Activated T-helper 9 cell treated with anti-CD3 and anti-CD28 coated beads, Interleukin-2, amount 50 U/mL, for 16 hours (primary cell): Measurements from ENCODE around the gene UBE3C.
"Not testable (repeated sequence)": the region's sequence is repeated elsewhere in the genome, so short reads cannot be mapped to it uniquely, and the experiment has no call there.

ENCODE experiments used
- DNase-seq: peaks from one replicate; pipeline ENCODE4 v3.0.0-alpha.2; 2020; ENCODE audit warnings: low read depth

Gene UBE3C

GRCh38 chr7:157138424-157139110 lies at the start of gene UBE3C:
Gene UBE3C, plus strand, starts transcription at chr7:157138926. Its CDS starts 347 bp downstream, at chr7:157139273.
- peak; percentile 88 for DNase-seq

- no peak for DNase-seq
These were observed 49.6 kb upstream of the UBE3C start for GRCh38 chr7:157089100-157089610.

- DNase-seq: no peak
These were observed 48.1 kb upstream of the UBE3C start for GRCh38 chr7:157090485-157091165.

- DNase-seq: no peak
These were observed 42.3 kb upstream of the UBE3C start for GRCh38 chr7:157096286-157097055.

- DNase-seq: no peak
These were observed 41.7 kb upstream of the UBE3C start for GRCh38 chr7:157097056-157097329.

- DNase-seq: no peak
These were observed 41.2 kb upstream of the UBE3C start for GRCh38 chr7:157097569-157097968.

- not testable (repeated sequence) for DNase-seq
These were observed 38.7 kb upstream of the UBE3C start for GRCh38 chr7:157100005-157100404.

GRCh38 chr7:157103641-157104040 lies 35.1 kb upstream of the UBE3C start:
- DNase-seq: not testable (repeated sequence)

- DNase-seq: no peak
These were observed 27.4 kb upstream of the UBE3C start for GRCh38 chr7:157111311-157111710.

- no peak for DNase-seq
These were observed 26.0 kb upstream of the UBE3C start for GRCh38 chr7:157112706-157113105.

GRCh38 chr7:157113607-157114006 lies 25.1 kb upstream of the UBE3C start:
- no peak for DNase-seq

- DNase-seq: no peak
These were observed 22.0 kb upstream of the UBE3C start for GRCh38 chr7:157116762-157117161.

GRCh38 chr7:157117796-157118195 lies 20.9 kb upstream of the UBE3C start:
- DNase-seq: no peak

- DNase-seq: no peak
These were observed 18.5 kb upstream of the UBE3C start for GRCh38 chr7:157120181-157120580.

- DNase-seq: no peak
These were observed 17.5 kb upstream of the UBE3C start for GRCh38 chr7:157121184-157121715.

GRCh38 chr7:157122800-157123495 lies 15.8 kb upstream of the UBE3C start:
- DNase-seq: no peak

- DNase-seq: no peak
These were observed 14.0 kb upstream of the UBE3C start for GRCh38 chr7:157124690-157125089.

- no peak for DNase-seq
These were observed 13.1 kb upstream of the UBE3C start for GRCh38 chr7:157125376-157126223.

GRCh38 chr7:157126921-157127320 lies 11.8 kb upstream of the UBE3C start:
- no peak for DNase-seq

- no peak for DNase-seq
These were observed 9.5 kb upstream of the UBE3C start for GRCh38 chr7:157129200-157129599.

- no peak for DNase-seq
These were observed 8.7 kb upstream of the UBE3C start for GRCh38 chr7:157129907-157130460.
